Measurements from ENCODE around the gene CD33. TPM values are rescaled to one million over a fixed set of nuclear protein-coding genes. Genes with fewer than 3 reads are reported as not detected.

CD33 gene
- total RNA-seq, 6 experiments from 2014 or later, result not detected

DNA sequence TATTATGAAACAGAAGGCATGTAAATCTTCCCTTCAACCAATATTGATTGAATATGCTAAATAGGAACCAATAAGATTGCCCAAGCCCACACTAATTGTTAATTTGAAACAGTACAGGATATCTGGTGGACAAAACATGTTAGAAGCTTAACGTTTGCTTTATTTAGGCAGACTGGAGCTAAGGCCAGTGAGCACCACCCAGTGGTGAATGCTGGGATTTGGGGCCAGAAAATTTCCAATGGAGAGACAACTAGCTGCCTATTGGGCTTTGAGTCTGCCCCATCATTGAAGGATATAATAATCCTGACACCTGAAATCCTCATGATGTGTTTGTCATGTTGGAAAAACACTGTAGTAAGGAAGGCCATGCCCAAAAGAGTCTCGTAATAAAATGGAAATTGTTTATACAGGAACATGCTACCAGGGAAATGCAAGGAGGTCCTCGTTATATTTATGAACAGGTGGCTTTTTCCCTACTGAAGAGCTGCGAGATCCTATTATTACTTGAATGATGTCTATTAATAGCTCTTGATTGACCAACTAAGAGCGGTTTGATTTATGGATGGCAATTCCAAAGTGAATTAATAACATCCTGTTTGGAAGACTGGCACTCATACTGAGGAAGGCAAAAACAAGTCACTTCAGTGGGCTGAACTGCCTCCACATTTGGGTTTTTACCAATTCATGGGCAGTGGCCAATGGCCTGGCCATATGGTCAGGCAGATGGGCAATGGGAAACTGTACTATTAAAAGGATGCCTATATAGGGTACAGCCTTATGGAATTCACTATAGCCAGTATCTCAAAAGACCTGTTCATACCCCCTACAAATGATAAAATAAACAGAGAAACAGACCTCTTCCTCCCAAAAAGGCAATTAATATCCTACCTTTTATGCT, 34.7 kb downstream of the CD33 start:
- Mint-ChIP-seq H3K27ac (no peak overlapping the region), H3K27me3 (ENCODE audit: insufficient read depth) (no peaks in the 10 kb centered on the region; the same call in 1 of the 2 replicates), H3K4me3 (no peak overlapping the region), H3K4me1 (ENCODE audit: low read depth) (no peaks in the 10 kb centered on the region), H3K9me3 (peaks cover 7% of the 10 kb centered on the region), H3K36me3 (ENCODE audit: low read depth) (no peaks in the 10 kb centered on the region)
- peak; percentile 4 for DNase-seq
- TF ChIP-seq, protein P1, sequence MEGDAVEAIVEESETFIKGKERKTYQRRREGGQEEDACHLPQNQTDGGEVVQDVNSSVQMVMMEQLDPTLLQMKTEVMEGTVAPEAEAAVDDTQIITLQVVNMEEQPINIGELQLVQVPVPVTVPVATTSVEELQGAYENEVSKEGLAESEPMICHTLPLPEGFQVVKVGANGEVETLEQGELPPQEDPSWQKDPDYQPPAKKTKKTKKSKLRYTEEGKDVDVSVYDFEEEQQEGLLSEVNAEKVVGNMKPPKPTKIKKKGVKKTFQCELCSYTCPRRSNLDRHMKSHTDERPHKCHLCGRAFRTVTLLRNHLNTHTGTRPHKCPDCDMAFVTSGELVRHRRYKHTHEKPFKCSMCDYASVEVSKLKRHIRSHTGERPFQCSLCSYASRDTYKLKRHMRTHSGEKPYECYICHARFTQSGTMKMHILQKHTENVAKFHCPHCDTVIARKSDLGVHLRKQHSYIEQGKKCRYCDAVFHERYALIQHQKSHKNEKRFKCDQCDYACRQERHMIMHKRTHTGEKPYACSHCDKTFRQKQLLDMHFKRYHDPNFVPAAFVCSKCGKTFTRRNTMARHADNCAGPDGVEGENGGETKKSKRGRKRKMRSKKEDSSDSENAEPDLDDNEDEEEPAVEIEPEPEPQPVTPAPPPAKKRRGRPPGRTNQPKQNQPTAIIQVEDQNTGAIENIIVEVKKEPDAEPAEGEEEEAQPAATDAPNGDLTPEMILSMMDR (IDR thresholded peaks at IDR 0.05), result peak; percentile 67

GRCh38 chr19:51263808-51264207, 38.9 kb downstream of the CD33 start:
- no peaks in the 10 kb centered on the region for H3K36me3 Mint-ChIP-seq (ENCODE audit: low read depth)
- H3K27me3 Mint-ChIP-seq (ENCODE audit: insufficient read depth), result peaks cover 4% of the 10 kb centered on the region; the same call in 1 of the 2 replicates
- H3K4me1 Mint-ChIP-seq (ENCODE audit: low read depth), result no peaks in the 10 kb centered on the region
- H3K9me3 Mint-ChIP-seq, result peaks cover 19% of the 10 kb centered on the region
- no peak overlapping the region for H3K4me3 Mint-ChIP-seq
- TF ChIP-seq, protein P1 (IDR thresholded peaks at IDR 0.05), result no peak
- H3K27ac Mint-ChIP-seq, result no peak overlapping the region
- DNase-seq, result no peak

DNA sequence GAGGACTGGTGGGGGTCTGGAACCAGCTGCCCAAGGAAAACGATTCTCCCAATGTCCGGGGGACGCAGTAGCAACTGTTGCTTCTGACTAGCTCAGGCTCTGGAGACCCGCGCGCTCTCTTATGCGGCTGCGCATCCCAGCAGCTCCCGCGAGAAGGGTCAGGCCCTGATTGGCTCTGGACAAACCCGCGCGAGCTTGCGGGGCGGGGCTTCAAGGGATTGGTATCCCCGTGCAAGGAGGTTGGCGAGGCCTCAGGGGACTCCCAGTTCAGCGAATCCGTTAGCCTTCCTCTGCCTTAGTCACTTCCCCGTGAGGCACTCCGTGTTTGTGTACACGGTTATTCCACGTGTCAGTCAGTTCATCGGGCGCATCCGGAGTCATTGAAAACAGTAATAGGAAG, 46.2 kb downstream of the CD33 start:
- H3K4me1 Mint-ChIP-seq (ENCODE audit: low read depth), result no peaks in the 10 kb centered on the region
- peaks cover 6% of the 10 kb centered on the region for H3K36me3 Mint-ChIP-seq (ENCODE audit: low read depth)
- DNase-seq, result no peak
- TF ChIP-seq, protein P1 (IDR thresholded peaks at IDR 0.05), result no peak
- H3K27ac Mint-ChIP-seq, result no peak overlapping the region
- peaks cover 2% of the 10 kb centered on the region; the same call in 1 of the 2 replicates for H3K27me3 Mint-ChIP-seq (ENCODE audit: insufficient read depth)
- no peak overlapping the region for H3K4me3 Mint-ChIP-seq
- H3K9me3 Mint-ChIP-seq, result peaks cover 47% of the 10 kb centered on the region

GRCh38 chr19:51272183-51272810, 47.4 kb downstream of the CD33 start:
- Mint-ChIP-seq H3K9me3 (peaks cover 47% of the 10 kb centered on the region), H3K4me1 (ENCODE audit: low read depth) (no peaks in the 10 kb centered on the region), H3K27me3 (ENCODE audit: insufficient read depth) (peaks cover 2% of the 10 kb centered on the region; the same call in 1 of the 2 replicates), H3K36me3 (ENCODE audit: low read depth) (peaks cover 6% of the 10 kb centered on the region), H3K4me3 (no peak overlapping the region), H3K27ac (no peak overlapping the region)
- TF ChIP-seq, protein P1 (IDR thresholded peaks at IDR 0.05), result no peak
- DNase-seq, result no peak

- Mint-ChIP-seq H3K27ac (no peak overlapping the region), H3K9me3 (peaks cover 67% of the 10 kb centered on the region), H3K27me3 (ENCODE audit: insufficient read depth) (no peaks in the 10 kb centered on the region), H3K36me3 (ENCODE audit: low read depth) (peaks cover 11% of the 10 kb centered on the region), H3K4me1 (ENCODE audit: low read depth) (no peaks in the 10 kb centered on the region), H3K4me3 (no peak overlapping the region)
- TF ChIP-seq, protein P1 (IDR thresholded peaks at IDR 0.05), result no peak
- no peak for DNase-seq
Measured at GRCh38 chr19:51274049-51274770, 49.3 kb downstream of the CD33 start.

Measured in HFFc6 (cell line).